ENCODE measurements around the gene KRT3. TPM values are rescaled to one million over a fixed set of nuclear protein-coding genes. Genes with fewer than 3 reads are reported as not detected.

The KRT3 gene
- total and polyA plus RNA-seq, 5 donors from 2014 or later, result not detected

GRCh38 chr12:52825961-52826360 is 30.0 kb upstream of the KRT3 start:
- no peaks in the 10 kb centered on the region for H3K4me1 ChIP-seq (ENCODE audit: control insufficient read depth, insufficient read depth, low read length, poor library complexity, severe bottlenecking)
- no peaks in the 10 kb centered on the region for H3K27me3 ChIP-seq (ENCODE audit: control insufficient read depth, insufficient read depth, low read length)
- no peak overlapping the region for H3K27ac ChIP-seq (ENCODE audit: insufficient read depth, low read length, poor library complexity, severe bottlenecking)
- H3K27ac Mint-ChIP-seq, result no peak overlapping the region
- H3K4me1 Mint-ChIP-seq, result no peaks in the 10 kb centered on the region
- ATAC-seq (ENCODE audit: low read depth in 2 of 2) (no peak), DNase-seq (no peak)
- H3K4me3 ChIP-seq (ENCODE audit: low read depth, low read length), result no peak overlapping the region
- H3K36me3 ChIP-seq (ENCODE audit: control insufficient read depth, insufficient read depth, low read length), result no peaks in the 10 kb centered on the region
- H3K36me3 Mint-ChIP-seq, result no peaks in the 10 kb centered on the region
- peaks cover 0 to 2% (median 0%) of the 10 kb centered on the region in 7 donors for H3K9me3 Mint-ChIP-seq
- H3K27me3 Mint-ChIP-seq, result peaks cover 5% of the 10 kb centered on the region
- H3K9me3 ChIP-seq (ENCODE audit: control insufficient read depth in 2 of 2, low read length in 2 of 2), result no peaks in the 10 kb centered on the region
- H3K4me3 Mint-ChIP-seq, result no peak overlapping the region

DNA sequence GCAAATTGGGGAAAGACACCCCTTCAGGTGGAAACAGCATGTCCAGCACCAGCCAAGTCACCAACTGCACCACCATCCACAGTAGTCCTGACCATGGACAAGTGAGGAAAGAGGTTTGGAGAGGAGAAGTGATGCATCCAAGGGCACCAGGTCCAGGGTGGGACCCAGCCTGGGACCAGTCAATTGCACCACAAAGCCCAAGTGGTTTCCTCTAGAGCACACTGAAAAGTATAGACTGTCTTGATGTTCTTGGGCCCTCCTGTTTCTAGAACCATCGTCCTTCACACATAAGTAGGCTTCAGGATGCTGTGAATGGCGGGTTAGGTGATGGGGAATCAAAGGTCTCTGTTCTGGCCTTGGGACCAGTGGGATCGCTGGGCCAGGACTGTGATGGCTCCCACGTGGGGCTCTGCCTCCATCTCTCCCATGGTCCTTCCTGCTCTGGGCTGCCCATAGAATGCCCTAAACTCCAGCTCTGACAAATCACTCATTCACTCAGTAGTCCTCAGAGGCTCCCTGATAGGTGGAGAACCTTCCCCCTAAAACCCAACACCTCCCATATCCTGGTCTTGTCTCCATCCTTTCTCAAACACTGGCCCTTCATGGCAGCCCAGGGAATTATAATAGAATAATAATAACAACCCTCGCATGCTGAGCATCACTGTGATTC is 29.0 kb upstream of the KRT3 start:
- H3K9me3 Mint-ChIP-seq, result peaks cover 0 to 2% (median 0%) of the 10 kb centered on the region in 7 donors
- no peak for DNase-seq
- Histone ChIP-seq H3K27me3 (ENCODE audit: control insufficient read depth, insufficient read depth, low read length) (no peaks in the 10 kb centered on the region), H3K4me1 (ENCODE audit: control insufficient read depth, insufficient read depth, low read length, poor library complexity, severe bottlenecking) (no peaks in the 10 kb centered on the region), H3K9me3 (ENCODE audit: control insufficient read depth in 2 of 2, low read length in 2 of 2) (no peaks in the 10 kb centered on the region), H3K27ac (ENCODE audit: insufficient read depth, low read length, poor library complexity, severe bottlenecking) (no peak overlapping the region), H3K36me3 (ENCODE audit: control insufficient read depth, insufficient read depth, low read length) (no peaks in the 10 kb centered on the region), H3K4me3 (ENCODE audit: low read depth, low read length) (no peak overlapping the region)
- no peaks in the 10 kb centered on the region for H3K4me1 Mint-ChIP-seq
- H3K4me3 Mint-ChIP-seq, result no peak overlapping the region
- no peak overlapping the region for H3K27ac Mint-ChIP-seq
- H3K27me3 Mint-ChIP-seq, result peaks cover 4% of the 10 kb centered on the region
- ATAC-seq (ENCODE audit: low read depth in 2 of 2), result no peak
- no peaks in the 10 kb centered on the region for H3K36me3 Mint-ChIP-seq

DNA sequence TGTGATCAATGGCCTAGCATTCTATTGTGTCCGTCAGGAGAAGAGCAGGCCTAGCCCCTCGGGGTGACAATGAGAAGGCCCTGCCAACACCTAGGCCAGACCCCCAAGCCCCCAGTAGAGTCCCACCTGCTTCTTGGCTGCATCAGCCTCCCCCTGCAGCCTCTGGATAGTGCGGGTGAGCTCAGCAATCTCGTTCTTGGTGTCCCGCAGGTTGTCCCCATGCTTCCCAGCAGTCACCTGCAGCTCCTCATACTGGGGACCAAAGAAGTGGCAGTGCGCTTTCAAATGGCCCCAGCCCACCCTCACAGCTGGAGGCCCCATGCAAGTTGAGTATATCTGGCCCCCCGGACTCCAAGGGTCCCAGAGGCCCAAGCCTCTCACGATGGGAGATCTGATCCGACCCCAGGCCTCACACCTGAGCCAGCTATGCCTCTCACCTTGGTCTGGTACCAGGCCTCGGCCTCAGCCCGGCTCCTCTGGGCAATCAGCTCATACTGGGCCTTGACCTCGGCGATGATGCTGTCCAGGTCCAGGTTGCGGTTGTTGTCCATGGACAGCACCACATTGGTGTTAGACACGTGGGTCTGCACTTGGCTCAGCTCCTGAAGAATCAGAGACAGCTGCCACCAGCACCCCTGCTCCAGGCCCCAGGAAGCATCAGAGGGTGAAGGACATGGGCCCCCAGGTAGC is 28.0 kb upstream of the KRT3 start:
- H3K27ac ChIP-seq (ENCODE audit: insufficient read depth, low read length, poor library complexity, severe bottlenecking), result no peak overlapping the region
- peak overlapping the region in 1 of 3 donors; percentile 26 for H3K27ac Mint-ChIP-seq
- H3K4me3 Mint-ChIP-seq, result no peak overlapping the region
- no peak overlapping the region for H3K4me3 ChIP-seq (ENCODE audit: low read depth, low read length)
- no peaks in the 10 kb centered on the region for H3K36me3 Mint-ChIP-seq
- no peak for DNase-seq
- peaks cover 0 to 2% (median 0%) of the 10 kb centered on the region in 7 donors for H3K9me3 Mint-ChIP-seq
- no peaks in the 10 kb centered on the region for H3K4me1 Mint-ChIP-seq
- H3K4me1 ChIP-seq (ENCODE audit: control insufficient read depth, insufficient read depth, low read length, poor library complexity, severe bottlenecking), result no peaks in the 10 kb centered on the region
- H3K9me3 ChIP-seq (ENCODE audit: control insufficient read depth in 2 of 2, low read length in 2 of 2), result no peaks in the 10 kb centered on the region
- H3K36me3 ChIP-seq (ENCODE audit: control insufficient read depth, insufficient read depth, low read length), result no peaks in the 10 kb centered on the region
- ATAC-seq (ENCODE audit: low read depth in 2 of 2), result no peak
- H3K27me3 Mint-ChIP-seq, result peaks cover 7% of the 10 kb centered on the region
- H3K27me3 ChIP-seq (ENCODE audit: control insufficient read depth, insufficient read depth, low read length), result no peaks in the 10 kb centered on the region

GRCh38 chr12:52822771-52823510 is 27.0 kb upstream of the KRT3 start:
- Histone ChIP-seq H3K36me3 (ENCODE audit: control insufficient read depth, insufficient read depth, low read length) (no peaks in the 10 kb centered on the region), H3K4me1 (ENCODE audit: control insufficient read depth, insufficient read depth, low read length, poor library complexity, severe bottlenecking) (no peaks in the 10 kb centered on the region), H3K9me3 (ENCODE audit: control insufficient read depth in 2 of 2, low read length in 2 of 2) (no peaks in the 10 kb centered on the region), H3K27me3 (ENCODE audit: control insufficient read depth, insufficient read depth, low read length) (no peaks in the 10 kb centered on the region), H3K4me3 (ENCODE audit: low read depth, low read length) (no peak overlapping the region), H3K27ac (ENCODE audit: insufficient read depth, low read length, poor library complexity, severe bottlenecking) (no peak overlapping the region)
- no peak for ATAC-seq (ENCODE audit: low read depth in 2 of 2)
- Mint-ChIP-seq H3K9me3 (peaks cover 0 to 2% (median 0%) of the 10 kb centered on the region in 7 donors), H3K27me3 (peaks cover 7% of the 10 kb centered on the region), H3K36me3 (no peaks in the 10 kb centered on the region), H3K4me3 (no peak overlapping the region), H3K27ac (no peak overlapping the region), H3K4me1 (peaks cover 0 to 2% (median 1%) of the 10 kb centered on the region in 4 donors)
- no peak for DNase-seq

- H3K27ac Mint-ChIP-seq, result no peak overlapping the region
- peaks cover 0 to 7% (median 1%) of the 10 kb centered on the region in 4 donors for H3K4me1 Mint-ChIP-seq
These were observed 26.1 kb upstream of the KRT3 start for GRCh38 chr12:52821826-52822660.

DNA sequence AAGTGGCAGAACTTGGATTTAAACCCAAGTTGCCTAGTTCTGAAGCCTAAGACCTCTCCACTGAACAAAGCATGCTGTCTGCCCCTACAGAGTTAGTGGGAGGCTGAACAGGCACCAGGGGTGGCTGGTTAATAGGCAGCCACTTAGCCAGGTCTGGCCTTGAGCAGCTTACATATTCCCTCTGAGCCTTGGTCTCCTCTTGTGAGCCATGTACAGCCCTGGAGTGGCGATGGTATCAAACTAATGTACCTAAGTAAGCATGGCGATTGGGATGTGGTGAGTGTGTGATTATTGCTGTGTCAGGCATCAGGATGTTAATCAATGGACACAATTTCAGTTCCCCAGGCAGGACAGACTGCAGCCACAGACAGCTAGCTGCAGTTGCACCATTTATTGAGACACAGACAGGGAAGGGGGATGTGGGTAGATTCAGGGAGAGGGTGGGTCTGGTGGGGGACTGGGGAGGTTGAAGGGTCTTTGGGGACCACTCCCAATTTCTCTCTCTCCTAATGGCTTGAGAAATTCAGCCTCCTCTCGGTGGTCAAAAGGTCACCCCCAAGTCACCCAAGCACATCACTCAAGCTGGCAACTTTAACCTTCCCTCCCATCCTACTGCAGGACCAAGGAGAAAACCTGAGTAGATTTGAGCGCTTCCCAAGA is 25.3 kb upstream of the KRT3 start:
- peaks cover 0 to 2% (median 0%) of the 10 kb centered on the region in 7 donors for H3K9me3 Mint-ChIP-seq
- peak overlapping the region in 1 of 3 donors; percentile 38 for H3K27ac Mint-ChIP-seq
- no peaks in the 10 kb centered on the region for H3K36me3 Mint-ChIP-seq
- no peaks in the 10 kb centered on the region for H3K4me1 ChIP-seq (ENCODE audit: control insufficient read depth, insufficient read depth, low read length, poor library complexity, severe bottlenecking)
- ATAC-seq (ENCODE audit: low read depth in 2 of 2) (no peak), DNase-seq (no peak)
- H3K4me3 ChIP-seq (ENCODE audit: low read depth, low read length), result no peak overlapping the region
- no peak overlapping the region for H3K4me3 Mint-ChIP-seq
- no peaks in the 10 kb centered on the region for H3K9me3 ChIP-seq (ENCODE audit: control insufficient read depth in 2 of 2, low read length in 2 of 2)
- no peaks in the 10 kb centered on the region for H3K36me3 ChIP-seq (ENCODE audit: control insufficient read depth, insufficient read depth, low read length)
- peaks cover 7% of the 10 kb centered on the region for H3K27me3 Mint-ChIP-seq
- H3K4me1 Mint-ChIP-seq, result peaks cover 0 to 7% (median 1%) of the 10 kb centered on the region in 4 donors
- no peak overlapping the region for H3K27ac ChIP-seq (ENCODE audit: insufficient read depth, low read length, poor library complexity, severe bottlenecking)
- no peaks in the 10 kb centered on the region for H3K27me3 ChIP-seq (ENCODE audit: control insufficient read depth, insufficient read depth, low read length)

More at GRCh38 chr12:52821826-52822660, 26.1 kb upstream of the KRT3 start:
- ATAC-seq (ENCODE audit: low read depth in 2 of 2) (no peak), DNase-seq (no peak)
- H3K36me3 Mint-ChIP-seq, result no peaks in the 10 kb centered on the region
- H3K4me1 ChIP-seq (ENCODE audit: control insufficient read depth, insufficient read depth, low read length, poor library complexity, severe bottlenecking), result no peaks in the 10 kb centered on the region
- H3K27me3 ChIP-seq (ENCODE audit: control insufficient read depth, insufficient read depth, low read length), result no peaks in the 10 kb centered on the region
- peaks cover 7% of the 10 kb centered on the region for H3K27me3 Mint-ChIP-seq
- peaks cover 0 to 2% (median 0%) of the 10 kb centered on the region in 7 donors for H3K9me3 Mint-ChIP-seq
- H3K9me3 ChIP-seq (ENCODE audit: control insufficient read depth in 2 of 2, low read length in 2 of 2), result no peaks in the 10 kb centered on the region
- H3K36me3 ChIP-seq (ENCODE audit: control insufficient read depth, insufficient read depth, low read length), result no peaks in the 10 kb centered on the region
- H3K27ac ChIP-seq (ENCODE audit: insufficient read depth, low read length, poor library complexity, severe bottlenecking), result no peak overlapping the region
- no peak overlapping the region for H3K4me3 Mint-ChIP-seq
- H3K4me3 ChIP-seq (ENCODE audit: low read depth, low read length), result no peak overlapping the region

DNA sequence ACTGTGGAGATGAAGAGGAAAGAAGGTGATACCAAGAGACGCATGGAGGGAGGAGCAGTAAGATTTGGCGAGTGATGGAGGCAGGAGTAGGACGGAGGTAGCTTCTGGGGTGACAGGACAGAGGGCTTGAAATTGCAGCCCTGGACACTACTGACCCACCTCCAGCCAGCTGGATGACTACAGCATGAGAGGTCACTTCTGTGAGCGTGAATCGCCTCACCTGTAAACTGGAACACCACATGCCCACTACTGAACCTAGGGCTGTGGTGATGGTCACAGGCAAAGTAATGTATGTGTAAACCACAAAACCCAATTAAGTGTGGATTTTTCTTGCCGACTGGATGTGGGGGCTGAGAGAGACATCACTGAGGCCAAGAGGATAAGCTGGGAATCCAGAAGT is 24.6 kb upstream of the KRT3 start:
- H3K4me1 Mint-ChIP-seq, result peaks cover 0 to 7% (median 1%) of the 10 kb centered on the region in 4 donors
- Histone ChIP-seq H3K4me1 (ENCODE audit: control insufficient read depth, insufficient read depth, low read length, poor library complexity, severe bottlenecking) (no peaks in the 10 kb centered on the region), H3K27me3 (ENCODE audit: control insufficient read depth, insufficient read depth, low read length) (no peaks in the 10 kb centered on the region), H3K36me3 (ENCODE audit: control insufficient read depth, insufficient read depth, low read length) (no peaks in the 10 kb centered on the region), H3K27ac (ENCODE audit: insufficient read depth, low read length, poor library complexity, severe bottlenecking) (no peak overlapping the region), H3K9me3 (ENCODE audit: control insufficient read depth in 2 of 2, low read length in 2 of 2) (no peaks in the 10 kb centered on the region), H3K4me3 (ENCODE audit: low read depth, low read length) (no peak overlapping the region)
- DNase-seq (no peak), ATAC-seq (ENCODE audit: low read depth in 2 of 2) (no peak)
- peaks cover 9% of the 10 kb centered on the region for H3K27me3 Mint-ChIP-seq
- peak overlapping the region in 1 of 3 donors; percentile 51 for H3K27ac Mint-ChIP-seq
- H3K36me3 Mint-ChIP-seq, result no peaks in the 10 kb centered on the region
- no peak overlapping the region for H3K4me3 Mint-ChIP-seq
- H3K9me3 Mint-ChIP-seq, result peaks cover 0 to 2% (median 0%) of the 10 kb centered on the region in 7 donors
